NT2/D1 (cell line): ENCODE results near the gene PPP1R3G.
"Not testable (repeated sequence)": the region's sequence is repeated elsewhere in the genome, so short reads cannot be mapped to it uniquely, and the experiment has no call there.

Experiments
- DNase-seq: peaks from one replicate; pipeline ENCODE4 v3.0.0-alpha.2; 2011; ENCODE audit warnings: low read depth, low spot score
- H3K27me3 ChIP-seq: 2 replicates; pipeline ENCODE4 v1.6.0; 2011; ENCODE audit warnings: mild to moderate bottlenecking; ENCODE audit not compliant: insufficient read length, insufficient read depth
- H3K36me3 ChIP-seq: 2 replicates; pipeline ENCODE4 v1.6.1; 2011; ENCODE audit warnings: mild to moderate bottlenecking, low read length, mixed read lengths; ENCODE audit not compliant: insufficient read depth, insufficient read length
- H3K4me1 ChIP-seq: 2 replicates; pipeline ENCODE4 v1.5.1; 2011; ENCODE audit not compliant: insufficient read depth, insufficient read length
- H3K4me3 ChIP-seq: 2 replicates; pipeline ENCODE4 v1.5.1; 2011; ENCODE audit warnings: low read depth; ENCODE audit not compliant: insufficient read length
- H3K9ac ChIP-seq: 2 replicates; pipeline ENCODE4 v1.6.0; 2011; ENCODE audit warnings: low read depth; ENCODE audit not compliant: insufficient read length
- H3K9me3 ChIP-seq: 2 replicates; pipeline ENCODE4 v1.5.1; 2011; ENCODE audit warnings: mild to moderate bottlenecking, low read length; ENCODE audit not compliant: insufficient read depth
- SUZ12 ChIP-seq: IDR thresholded peaks from 2 replicates; pipeline ENCODE4 v1.6.1; 2011; ENCODE audit not compliant: insufficient read length, insufficient read depth; ENCODE audit errors: extremely low read depth
- YY1 ChIP-seq: IDR thresholded peaks from 2 replicates; pipeline ENCODE4 v1.6.1; 2011; ENCODE audit not compliant: insufficient read length, insufficient read depth
- ZNF274 ChIP-seq: IDR thresholded peaks from 2 replicates; pipeline ENCODE4 v1.6.1; 2011; ENCODE audit warnings: mild to moderate bottlenecking, low read depth, low read length

Gene PPP1R3G

GRCh38 chr6:5059036-5059896 is 25.9 kb upstream of the PPP1R3G start:
- Histone ChIP-seq H3K27me3 (no peaks in the 10 kb centered on the region), H3K9me3 (no peaks in the 10 kb centered on the region), H3K9ac (no peak overlapping the region), H3K4me3 (no peak overlapping the region), H3K4me1 (no peaks in the 10 kb centered on the region), H3K36me3 (no peaks in the 10 kb centered on the region)
- TF ChIP-seq YY1 (no peak), SUZ12 (no peak), ZNF274 (no peak)
- DNase-seq, result no peak

- H3K4me3 ChIP-seq, H3K9ac ChIP-seq, H3K36me3 ChIP-seq, H3K9me3 ChIP-seq, DNase-seq, H3K4me1 ChIP-seq, H3K27me3 ChIP-seq: not testable (repeated sequence)
These were observed 24.7 kb upstream of the PPP1R3G start for GRCh38 chr6:5060439-5060838.

GRCh38 chr6:5061152-5061551 is 24.0 kb upstream of the PPP1R3G start:
- Histone ChIP-seq H3K27me3 (no peaks in the 10 kb centered on the region), H3K36me3 (no peaks in the 10 kb centered on the region), H3K4me1 (no peaks in the 10 kb centered on the region), H3K4me3 (no peak overlapping the region), H3K9ac (no peak overlapping the region), H3K9me3 (no peaks in the 10 kb centered on the region)
- TF ChIP-seq YY1 (no peak), ZNF274 (no peak), SUZ12 (no peak)
- DNase-seq, result no peak

- no peaks in the 10 kb centered on the region for H3K36me3 ChIP-seq
- no peaks in the 10 kb centered on the region for H3K27me3 ChIP-seq
- TF ChIP-seq ZNF274, result no peak
- TF ChIP-seq YY1, result no peak
- TF ChIP-seq SUZ12, result no peak
- DNase-seq, result no peak
- no peaks in the 10 kb centered on the region for H3K9me3 ChIP-seq
- no peak overlapping the region for H3K4me3 ChIP-seq
- no peak overlapping the region for H3K9ac ChIP-seq
- no peaks in the 10 kb centered on the region for H3K4me1 ChIP-seq
These were observed 21.5 kb upstream of the PPP1R3G start for GRCh38 chr6:5063617-5064016.

- no peak for DNase-seq
- TF ChIP-seq YY1, result no peak
- no peak for TF ChIP-seq ZNF274
- TF ChIP-seq SUZ12, result no peak
These were observed 18.6 kb upstream of the PPP1R3G start for GRCh38 chr6:5066456-5067093.

GRCh38 chr6:5067305-5067704 is 17.8 kb upstream of the PPP1R3G start:
- Histone ChIP-seq H3K27me3 (no peaks in the 10 kb centered on the region), H3K4me3 (no peak overlapping the region), H3K9ac (no peak overlapping the region), H3K4me1 (no peaks in the 10 kb centered on the region), H3K9me3 (no peaks in the 10 kb centered on the region), H3K36me3 (no peaks in the 10 kb centered on the region)
- TF ChIP-seq ZNF274 (no peak), SUZ12 (no peak), YY1 (no peak)
- DNase-seq, result no peak

More at GRCh38 chr6:5066456-5067093, 18.6 kb upstream of the PPP1R3G start:
- Histone ChIP-seq H3K9me3 (no peaks in the 10 kb centered on the region), H3K27me3 (no peaks in the 10 kb centered on the region), H3K4me1 (no peaks in the 10 kb centered on the region), H3K9ac (no peak overlapping the region), H3K36me3 (no peaks in the 10 kb centered on the region), H3K4me3 (no peak overlapping the region)

- Histone ChIP-seq H3K4me3 (no peak overlapping the region), H3K27me3 (no peaks in the 10 kb centered on the region), H3K36me3 (no peaks in the 10 kb centered on the region), H3K9me3 (no peaks in the 10 kb centered on the region), H3K9ac (no peak overlapping the region), H3K4me1 (no peaks in the 10 kb centered on the region)
- TF ChIP-seq ZNF274, result no peak
- TF ChIP-seq YY1, result no peak
- no peak for TF ChIP-seq SUZ12
- no peak for DNase-seq
These were observed 16.9 kb upstream of the PPP1R3G start for GRCh38 chr6:5068153-5068751.
